Activated naive CD8-positive, alpha-beta T cell (primary cell): ENCODE measurements around the gene FEZF1.

Experiments
- H3K27ac Mint-ChIP-seq: one replicate; pipeline ENCODE4 v1.8.0; 2021; ENCODE audit warnings: mixed read lengths
- H3K27me3 Mint-ChIP-seq: one replicate; pipeline ENCODE4 v1.8.0; 2021; ENCODE audit warnings: mixed read lengths
- H3K36me3 Mint-ChIP-seq: one replicate; pipeline ENCODE4 v1.8.0; 2021; ENCODE audit warnings: mixed read lengths
- H3K4me1 Mint-ChIP-seq: one replicate; pipeline ENCODE4 v1.8.0; 2021; ENCODE audit warnings: low read depth, mixed read lengths
- H3K4me3 Mint-ChIP-seq: one replicate; pipeline ENCODE4 v1.8.0; 2021; ENCODE audit warnings: mild to moderate bottlenecking, mixed read lengths
- H3K9me3 Mint-ChIP-seq: one replicate; pipeline ENCODE4 v1.8.0; 2021; ENCODE audit warnings: low read depth, mixed read lengths

Gene FEZF1

DNA sequence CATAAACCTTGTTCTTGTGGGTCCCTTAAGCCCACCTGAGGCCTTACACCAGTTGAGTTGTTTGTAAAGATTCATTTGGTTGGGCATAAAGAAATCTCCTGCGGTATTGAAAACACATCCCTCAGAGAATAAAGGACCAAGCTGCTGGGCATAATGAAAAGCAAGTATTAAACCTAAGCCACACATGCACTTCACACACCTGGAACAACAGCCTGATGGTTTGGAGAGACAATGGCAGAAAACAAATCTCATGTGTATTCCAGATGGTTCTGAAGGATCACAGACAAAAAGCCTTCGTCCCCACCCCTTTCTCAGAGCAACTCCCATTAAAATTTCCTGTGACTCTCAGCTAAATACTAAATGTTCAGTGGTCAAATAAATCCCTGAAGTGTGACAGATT, 44.2 kb downstream of the FEZF1 start:
- H3K4me3 Mint-ChIP-seq: no peak overlapping the region
- H3K36me3 Mint-ChIP-seq: no peaks in the 10 kb centered on the region
- H3K27ac Mint-ChIP-seq: no peak overlapping the region
- peaks cover 3% of the 10 kb centered on the region for H3K27me3 Mint-ChIP-seq
- no peaks in the 10 kb centered on the region for H3K9me3 Mint-ChIP-seq
- H3K4me1 Mint-ChIP-seq: no peaks in the 10 kb centered on the region

DNA sequence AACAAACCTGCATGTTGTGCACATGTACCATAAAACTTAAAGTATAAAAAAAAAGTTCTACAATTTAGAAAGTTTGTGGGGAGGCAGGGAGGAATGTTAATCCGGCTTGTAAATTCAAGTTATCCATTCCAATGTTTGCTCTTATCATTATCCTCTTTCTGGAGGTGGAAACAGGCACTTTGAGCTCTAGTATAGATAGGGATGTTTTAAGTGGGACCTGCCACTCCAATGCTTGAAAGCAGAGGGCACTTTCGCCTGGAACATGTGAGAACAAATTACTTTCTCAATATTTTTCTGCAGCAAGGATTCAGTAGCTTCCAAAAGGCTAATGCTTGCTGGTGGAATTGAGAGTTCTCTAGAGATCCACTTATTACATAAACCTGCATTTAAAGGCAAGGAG, 45.6 kb downstream of the FEZF1 start:
- Mint-ChIP-seq H3K4me1 (no peaks in the 10 kb centered on the region), H3K27ac (no peak overlapping the region), H3K4me3 (no peak overlapping the region), H3K36me3 (no peaks in the 10 kb centered on the region), H3K27me3 (peaks cover 3% of the 10 kb centered on the region), H3K9me3 (no peaks in the 10 kb centered on the region)

DNA sequence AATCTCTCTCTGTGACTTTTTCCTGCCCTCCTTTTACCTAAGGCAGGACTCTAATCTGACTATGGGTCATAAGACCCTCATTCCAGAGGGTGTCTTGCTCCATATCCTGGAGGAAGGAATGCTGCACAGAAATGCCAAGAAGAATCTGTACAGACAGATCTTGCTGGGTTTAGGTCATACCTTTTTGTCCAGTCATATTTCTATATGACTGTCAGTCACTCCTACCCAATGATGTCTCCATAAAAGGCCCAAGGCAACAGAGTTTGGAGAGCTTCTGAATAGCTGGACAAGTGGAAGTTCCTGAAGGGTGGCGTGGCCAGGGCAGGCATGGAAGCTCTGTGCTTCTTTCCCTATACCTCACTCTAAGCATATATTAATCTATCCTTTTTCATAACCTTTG, 47.5 kb downstream of the FEZF1 start:
- no peak overlapping the region for H3K4me3 Mint-ChIP-seq
- H3K27ac Mint-ChIP-seq: no peak overlapping the region
- no peaks in the 10 kb centered on the region for H3K4me1 Mint-ChIP-seq
- peaks cover 3% of the 10 kb centered on the region for H3K27me3 Mint-ChIP-seq
- H3K36me3 Mint-ChIP-seq: no peaks in the 10 kb centered on the region
- no peaks in the 10 kb centered on the region for H3K9me3 Mint-ChIP-seq

DNA sequence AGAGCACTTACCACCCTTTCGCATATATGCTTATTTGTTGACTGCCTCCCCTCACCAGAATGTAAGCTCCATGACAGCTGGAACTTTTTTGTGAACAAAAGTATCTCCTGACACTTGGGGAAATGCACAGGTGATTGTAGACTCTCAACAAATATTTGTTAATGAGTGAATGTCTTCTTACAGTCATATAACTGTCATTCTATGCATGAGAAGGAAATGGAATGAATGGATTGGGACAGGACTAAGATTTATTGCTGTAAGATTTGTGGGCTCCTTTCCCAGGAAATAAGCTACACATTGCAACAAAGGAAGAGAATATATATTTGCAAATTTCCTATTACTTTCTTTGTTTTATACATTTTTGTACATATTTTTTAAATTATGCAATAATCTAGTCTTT, 48.5 kb downstream of the FEZF1 start:
- Mint-ChIP-seq H3K36me3 (no peaks in the 10 kb centered on the region), H3K4me3 (no peak overlapping the region), H3K27me3 (peaks cover 1% of the 10 kb centered on the region), H3K4me1 (no peaks in the 10 kb centered on the region), H3K9me3 (no peaks in the 10 kb centered on the region), H3K27ac (no peak overlapping the region)

DNA sequence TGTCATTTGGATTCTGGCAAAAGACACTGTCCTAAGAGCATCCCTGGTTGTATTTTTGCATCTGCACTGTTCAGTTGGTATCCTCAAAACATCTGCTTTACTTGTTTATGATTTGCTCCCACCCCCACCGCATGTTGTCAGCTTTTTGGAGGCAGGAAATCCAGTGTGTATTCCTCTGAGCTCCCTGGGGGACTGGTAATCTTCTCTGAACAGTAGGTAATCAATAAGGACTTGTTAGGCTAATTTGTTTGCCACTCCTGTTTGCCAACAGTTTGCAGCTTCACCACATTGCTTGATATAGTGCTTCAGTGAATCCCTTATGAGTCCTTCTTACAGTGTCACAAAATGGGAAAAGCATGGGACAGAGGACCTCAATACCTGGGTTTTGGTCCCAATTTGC, 49.1 kb downstream of the FEZF1 start:
- no peaks in the 10 kb centered on the region for H3K9me3 Mint-ChIP-seq
- no peak overlapping the region for H3K4me3 Mint-ChIP-seq
- no peaks in the 10 kb centered on the region for H3K4me1 Mint-ChIP-seq
- H3K27me3 Mint-ChIP-seq: peaks cover 1% of the 10 kb centered on the region
- no peak overlapping the region for H3K27ac Mint-ChIP-seq
- H3K36me3 Mint-ChIP-seq: no peaks in the 10 kb centered on the region
